ENCODE results near the gene PSME4. TPM values are rescaled to one million over a fixed set of nuclear protein-coding genes. Genes with fewer than 3 reads are reported as not detected.
A peak's percentile ranks its signal among the peaks of the same experiment; 100 is the strongest.
"Not testable (repeated sequence)": the region's sequence is repeated elsewhere in the genome, so short reads cannot be mapped to it uniquely, and the experiment has no call there.

PSME4 gene
- total RNA-seq, 4 donors from 2014 or later, result 39.1 to 66.1 (median 48.5) TPM

DNA sequence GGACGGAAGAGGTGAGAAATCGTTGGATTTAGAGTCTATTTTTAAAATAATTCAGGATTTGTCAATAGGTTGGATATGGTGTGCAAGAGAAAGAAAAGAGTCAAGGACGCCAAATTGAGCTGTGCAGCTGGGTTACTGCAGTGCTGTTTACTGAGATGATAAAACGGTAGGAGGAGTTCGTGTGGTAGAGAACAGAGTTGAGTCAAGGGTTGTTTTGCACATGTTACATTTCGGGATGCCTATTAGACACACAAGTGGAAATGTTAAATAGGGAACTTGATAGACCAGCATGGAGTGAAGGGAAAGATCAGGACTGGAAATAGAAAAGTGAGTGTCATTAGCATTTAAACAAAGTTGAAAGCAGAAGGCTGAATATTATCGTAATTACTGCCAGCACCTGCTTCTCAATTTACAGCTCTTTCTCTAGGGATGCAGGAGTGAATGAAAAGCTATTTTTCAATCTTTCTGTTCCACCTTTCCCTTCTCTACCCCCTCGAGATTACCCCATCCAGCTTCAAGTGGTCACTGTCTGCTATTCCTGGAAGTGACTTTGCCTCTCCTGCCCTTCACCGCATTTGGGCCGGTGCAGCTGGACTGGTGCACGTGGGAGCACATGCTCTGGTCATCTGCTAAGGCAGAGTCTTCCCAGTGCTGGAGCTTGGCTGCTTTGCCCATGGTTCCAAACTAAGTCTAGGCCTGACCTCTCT, 141.4 kb downstream of the PSME4 start:
- H3K27me3 ChIP-seq, result no peaks in the 10 kb centered on the region
- peaks cover 29% of the 10 kb centered on the region for H3K4me1 ChIP-seq
- no peak for DNase-seq (ENCODE audit: low spot score in 2 of 2)
- 91% methylated on average over 11 of the region's 11 CpGs for WGBS
- no peaks in the 10 kb centered on the region for H3K36me3 ChIP-seq
- TF ChIP-seq POLR2AphosphoS5 (IDR thresholded peaks at IDR 0.05) (no peak), POLR2A (IDR thresholded peaks at IDR 0.05) (no peak), EP300 (IDR thresholded peaks at IDR 0.05) (no peak)
- TF ChIP-seq, protein P1, sequence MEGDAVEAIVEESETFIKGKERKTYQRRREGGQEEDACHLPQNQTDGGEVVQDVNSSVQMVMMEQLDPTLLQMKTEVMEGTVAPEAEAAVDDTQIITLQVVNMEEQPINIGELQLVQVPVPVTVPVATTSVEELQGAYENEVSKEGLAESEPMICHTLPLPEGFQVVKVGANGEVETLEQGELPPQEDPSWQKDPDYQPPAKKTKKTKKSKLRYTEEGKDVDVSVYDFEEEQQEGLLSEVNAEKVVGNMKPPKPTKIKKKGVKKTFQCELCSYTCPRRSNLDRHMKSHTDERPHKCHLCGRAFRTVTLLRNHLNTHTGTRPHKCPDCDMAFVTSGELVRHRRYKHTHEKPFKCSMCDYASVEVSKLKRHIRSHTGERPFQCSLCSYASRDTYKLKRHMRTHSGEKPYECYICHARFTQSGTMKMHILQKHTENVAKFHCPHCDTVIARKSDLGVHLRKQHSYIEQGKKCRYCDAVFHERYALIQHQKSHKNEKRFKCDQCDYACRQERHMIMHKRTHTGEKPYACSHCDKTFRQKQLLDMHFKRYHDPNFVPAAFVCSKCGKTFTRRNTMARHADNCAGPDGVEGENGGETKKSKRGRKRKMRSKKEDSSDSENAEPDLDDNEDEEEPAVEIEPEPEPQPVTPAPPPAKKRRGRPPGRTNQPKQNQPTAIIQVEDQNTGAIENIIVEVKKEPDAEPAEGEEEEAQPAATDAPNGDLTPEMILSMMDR (IDR thresholded peaks at IDR 0.05), result no peak
- H3K9me3 ChIP-seq, result no peaks in the 10 kb centered on the region
- no peak overlapping the region for H3K4me3 ChIP-seq
- no peak overlapping the region for H3K27ac ChIP-seq

DNA sequence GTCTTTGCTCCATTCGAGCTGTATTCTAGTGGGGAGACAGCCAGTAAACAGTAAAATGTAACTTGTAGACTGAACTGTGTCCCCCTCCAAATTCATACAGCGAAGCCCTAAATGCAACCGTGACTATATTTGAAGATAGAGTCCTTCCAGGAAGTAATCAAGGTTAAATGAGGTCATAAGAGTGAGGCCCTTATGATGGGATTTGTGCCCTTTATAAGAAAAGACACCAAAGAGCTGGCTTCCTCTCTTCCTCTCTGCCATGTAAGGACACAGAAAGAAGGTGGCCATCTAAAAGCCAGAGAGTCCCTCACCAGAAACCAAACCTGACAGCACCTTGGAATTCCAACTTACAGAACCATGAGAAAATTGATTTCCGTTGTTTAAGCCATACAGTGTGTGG, 142.5 kb downstream of the PSME4 start:
- 95% methylated on average over 4 of the region's 4 CpGs for WGBS
- H3K4me3 ChIP-seq, result no peak overlapping the region

DNA sequence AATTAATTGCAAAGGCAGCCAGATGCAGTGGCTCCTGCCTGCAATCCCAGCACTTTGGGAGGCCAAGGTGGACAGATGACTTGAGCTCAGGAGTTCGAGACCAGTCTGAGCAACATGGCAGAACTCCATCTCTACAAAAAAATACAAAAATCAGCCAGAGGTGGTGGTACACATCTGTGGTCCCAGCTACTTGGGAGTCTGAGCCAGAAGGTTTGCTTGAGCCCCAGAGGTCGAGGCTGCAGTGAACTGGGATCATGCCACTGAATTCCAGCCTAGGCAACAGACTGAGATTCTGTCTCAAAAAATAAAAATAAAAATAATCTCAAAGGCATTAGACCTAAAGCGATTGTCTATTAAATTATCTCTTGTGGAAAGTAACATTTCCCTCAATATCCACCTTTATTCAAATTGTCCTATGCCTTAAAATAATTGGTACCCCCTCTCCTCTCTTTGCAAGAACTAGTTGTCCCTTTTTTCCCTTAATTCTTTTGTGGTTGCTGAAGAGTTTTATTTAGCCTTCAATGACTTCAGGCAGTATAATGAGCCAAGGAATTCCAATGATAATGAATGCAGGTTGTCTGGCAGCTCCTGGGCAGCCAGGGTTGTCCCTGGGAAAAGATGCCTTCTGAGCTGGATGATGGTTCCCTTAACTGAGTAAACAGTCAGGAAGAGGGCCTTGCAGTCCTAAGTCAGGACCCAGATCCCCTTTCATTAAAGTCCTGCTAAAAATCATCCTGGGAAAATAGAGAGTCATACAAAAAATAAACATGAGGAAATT, 143.2 kb downstream of the PSME4 start:
- Histone ChIP-seq H3K27me3 (no peaks in the 10 kb centered on the region), H3K4me1 (peaks cover 29% of the 10 kb centered on the region), H3K36me3 (no peaks in the 10 kb centered on the region), H3K27ac (peak overlapping the region; percentile 79), H3K4me3 (no peak overlapping the region), H3K9me3 (no peaks in the 10 kb centered on the region)
- 65% methylated on average over 3 of the region's 3 CpGs for WGBS
- TF ChIP-seq, protein P1 (IDR thresholded peaks at IDR 0.05), result no peak
- DNase-seq (ENCODE audit: low spot score in 2 of 2), result no peak

More for the DNA sequence above, 142.5 kb downstream of the PSME4 start:
- Histone ChIP-seq H3K27me3 (no peaks in the 10 kb centered on the region), H3K4me1 (peaks cover 29% of the 10 kb centered on the region), H3K9me3 (no peaks in the 10 kb centered on the region), H3K27ac (peak overlapping the region; percentile 58), H3K36me3 (no peaks in the 10 kb centered on the region)
- TF ChIP-seq, protein P1 (IDR thresholded peaks at IDR 0.05), result no peak
- TF ChIP-seq POLR2A (IDR thresholded peaks at IDR 0.05), result no peak
- no peak for TF ChIP-seq EP300 (IDR thresholded peaks at IDR 0.05)
- TF ChIP-seq POLR2AphosphoS5 (IDR thresholded peaks at IDR 0.05), result no peak
- no peak for DNase-seq (ENCODE audit: low spot score in 2 of 2)

DNA sequence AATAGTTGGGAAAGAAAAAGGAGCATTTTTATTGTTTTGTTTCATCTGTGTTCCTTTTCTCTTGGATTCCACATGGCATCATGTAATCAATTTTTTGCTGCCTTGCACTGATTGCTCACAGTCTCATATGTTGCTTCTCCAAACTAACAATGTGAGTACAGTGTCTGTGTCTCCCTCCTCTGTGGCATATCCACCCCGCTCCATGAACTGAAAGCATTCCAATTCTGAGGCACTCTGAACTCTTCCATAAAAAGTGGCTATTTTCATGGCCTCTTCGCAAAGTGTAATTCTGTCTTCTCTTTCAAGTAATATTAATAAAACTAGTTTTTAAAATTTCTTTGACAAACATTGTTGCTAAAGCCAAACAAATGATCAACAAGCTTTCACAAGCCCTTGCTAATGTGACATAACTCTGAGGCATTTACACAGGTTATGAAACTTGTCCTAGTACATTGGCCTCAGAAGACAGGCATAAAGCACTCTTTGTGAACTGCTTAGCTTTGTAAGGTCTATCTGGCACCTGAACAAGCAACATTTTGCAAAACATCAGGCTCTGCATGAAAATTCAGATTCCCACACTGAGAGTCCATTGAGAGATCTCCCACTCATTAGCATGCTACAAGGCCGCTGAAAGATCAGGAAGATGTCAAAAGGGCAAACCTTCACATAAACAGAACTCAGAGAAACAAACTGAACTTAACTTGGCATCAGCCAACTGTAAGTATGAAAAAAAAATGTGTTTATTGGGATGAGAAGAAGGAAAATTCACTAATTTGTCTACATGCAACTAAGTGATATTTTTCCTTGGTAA, 144.0 kb downstream of the PSME4 start:
- Histone ChIP-seq H3K9me3 (no peaks in the 10 kb centered on the region), H3K4me1 (peaks cover 29% of the 10 kb centered on the region), H3K27me3 (no peaks in the 10 kb centered on the region), H3K27ac (peak overlapping the region; percentile 79), H3K36me3 (no peaks in the 10 kb centered on the region), H3K4me3 (no peak overlapping the region)
- 36% methylated on average over 3 of the region's 3 CpGs for WGBS
- TF ChIP-seq EP300 (IDR thresholded peaks at IDR 0.05), result no peak
- TF ChIP-seq POLR2AphosphoS5 (IDR thresholded peaks at IDR 0.05), result peak in 2 of 3 donors; percentile 33 to 58
- no peak for DNase-seq (ENCODE audit: low spot score in 2 of 2)

DNA sequence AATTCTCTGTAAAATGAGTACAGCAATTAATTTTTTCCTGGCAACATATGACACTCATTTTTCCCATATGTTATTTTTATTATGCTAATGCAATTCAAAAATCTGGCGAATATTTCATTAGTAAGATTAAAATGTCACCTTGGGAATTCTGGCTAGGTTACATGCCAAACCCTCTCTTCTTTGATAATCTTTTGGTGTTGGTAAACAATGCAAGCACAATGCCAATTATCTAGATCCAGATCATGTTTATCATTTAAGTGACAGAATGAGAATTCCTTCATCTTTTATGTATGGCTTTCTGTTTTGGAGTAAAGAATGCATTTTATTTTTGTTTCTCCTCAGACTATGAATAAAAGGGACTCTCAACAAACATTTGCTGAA, 144.8 kb downstream of the PSME4 start:
- TF ChIP-seq, protein P1 (IDR thresholded peaks at IDR 0.05), result no peak
- TF ChIP-seq POLR2A (IDR thresholded peaks at IDR 0.05) (no peak), EP300 (IDR thresholded peaks at IDR 0.05) (no peak), POLR2AphosphoS5 (IDR thresholded peaks at IDR 0.05) (no peak)
- WGBS, result 40% methylated on average over 1 of the region's 1 CpG
- Histone ChIP-seq H3K36me3 (no peaks in the 10 kb centered on the region), H3K4me1 (peaks cover 29% of the 10 kb centered on the region), H3K27me3 (no peaks in the 10 kb centered on the region), H3K4me3 (no peak overlapping the region), H3K27ac (peak overlapping the region; percentile 79), H3K9me3 (no peaks in the 10 kb centered on the region)
- DNase-seq (ENCODE audit: low spot score in 2 of 2), result no peak

DNA sequence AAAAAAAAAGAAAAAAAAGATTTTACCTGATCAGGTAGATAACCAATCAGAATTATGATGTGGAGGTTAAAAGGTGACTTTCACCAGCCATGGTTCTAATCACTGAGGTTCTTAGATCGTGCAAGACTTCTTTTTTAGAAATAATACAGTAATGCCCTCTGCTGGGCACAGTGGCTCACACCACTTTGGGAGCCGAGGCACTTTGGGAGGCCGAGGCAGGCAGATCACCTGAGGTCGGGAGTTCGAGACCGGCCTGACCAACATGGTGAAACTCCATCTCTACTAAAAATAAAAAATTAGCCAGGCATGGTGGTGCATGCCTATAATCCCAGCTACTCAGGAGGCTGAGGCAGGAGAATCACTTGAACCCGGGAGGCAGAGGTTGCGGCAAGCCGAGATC, 147.2 kb downstream of the PSME4 start:
- not testable (repeated sequence) for H3K9me3 ChIP-seq; DNase-seq (ENCODE audit: low spot score in 2 of 2); H3K27me3 ChIP-seq; H3K27ac ChIP-seq; H3K4me3 ChIP-seq
- WGBS, result 90% methylated on average over 9 of the region's 9 CpGs
- Histone ChIP-seq H3K4me1 (peaks cover 29% of the 10 kb centered on the region), H3K36me3 (peaks cover 12% of the 10 kb centered on the region)

Measured in suprapubic skin (tissue), 4 donors.